HL-60/S4 treated with retinoic acid at 250 ng/mL for 4 days and 3 days (cell line): ENCODE measurements around the gene NRCAM.

Experiments
- in situ Hi-C: fragments of 300-500 bp; cut with MboI; formaldehyde crosslinking; loops from 2 replicates; pipeline ENCODE4 v1.7.0; 2022; ENCODE audit warnings: low sequenced_read_pairs

The NRCAM gene

DNA sequence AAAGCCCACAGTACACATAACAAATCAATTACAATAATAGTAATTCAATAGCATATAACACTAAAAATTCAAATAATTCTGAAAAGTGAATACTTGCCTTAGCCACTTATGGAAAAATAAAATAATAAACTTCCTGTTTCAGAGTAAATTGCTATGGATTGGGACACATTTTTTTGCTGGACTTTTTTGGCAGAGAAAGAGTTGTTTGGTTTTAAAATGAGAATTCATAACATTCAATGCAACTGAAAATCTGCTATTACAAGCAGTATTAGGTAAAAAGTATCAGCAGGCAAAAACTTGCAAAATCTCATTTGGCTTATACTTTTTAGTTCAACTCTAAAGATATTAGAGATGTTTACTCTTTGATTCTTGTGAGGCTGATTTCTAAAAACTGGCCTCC is 141.7 kb downstream of the NRCAM start:
- in situ Hi-C loops, result no loop called here

- in situ Hi-C loops, result no loop called here
Observed at GRCh38 chr7:108314049-108314448, 142.2 kb downstream of the NRCAM start.

DNA sequence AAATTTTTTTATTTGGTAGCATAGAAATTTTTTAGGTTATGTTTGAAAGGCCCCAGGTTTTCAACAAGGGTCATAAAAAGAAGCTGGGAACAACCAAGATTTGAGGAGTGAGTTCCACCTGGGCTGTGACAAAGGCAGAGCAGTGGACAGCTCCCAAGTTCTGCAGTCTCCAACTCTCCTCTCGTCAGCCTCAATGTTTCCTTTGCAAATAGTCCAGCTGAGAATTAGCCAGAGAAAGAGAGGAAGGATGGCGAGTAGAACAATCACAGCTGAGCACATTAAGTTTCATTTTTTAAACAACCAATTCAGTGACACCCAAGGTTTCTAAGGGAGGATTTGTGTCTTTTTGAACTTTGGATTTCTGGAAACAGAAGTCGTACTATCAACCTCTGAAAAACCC is 143.2 kb downstream of the NRCAM start:
- in situ Hi-C loops, result no loop called here

GRCh38 chr7:108311446-108312168 is 144.6 kb downstream of the NRCAM start:
- in situ Hi-C loops, result no loop called here

- in situ Hi-C loops, result no loop called here
Observed at GRCh38 chr7:108310351-108310750, 145.9 kb downstream of the NRCAM start.

DNA sequence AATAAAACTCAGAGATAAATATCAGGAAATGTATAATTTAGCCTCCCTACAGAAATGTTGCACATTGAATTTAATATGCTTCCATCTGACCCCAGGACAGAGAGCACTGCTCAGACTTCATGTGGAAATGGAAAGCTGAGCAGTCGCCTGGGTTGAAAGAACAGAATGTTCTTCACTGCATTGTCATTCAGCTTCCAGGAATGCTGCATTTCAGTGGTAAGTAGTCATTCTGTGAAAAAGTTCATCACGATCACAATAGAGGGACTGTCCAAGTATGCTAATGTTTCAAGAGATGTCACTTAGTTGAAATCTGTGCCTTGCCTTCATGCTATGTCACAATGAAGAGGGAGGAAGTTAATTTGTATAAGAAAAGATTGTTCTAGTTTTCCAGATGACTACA is 147.3 kb downstream of the NRCAM start:
- in situ Hi-C loops, result no loop called here

DNA sequence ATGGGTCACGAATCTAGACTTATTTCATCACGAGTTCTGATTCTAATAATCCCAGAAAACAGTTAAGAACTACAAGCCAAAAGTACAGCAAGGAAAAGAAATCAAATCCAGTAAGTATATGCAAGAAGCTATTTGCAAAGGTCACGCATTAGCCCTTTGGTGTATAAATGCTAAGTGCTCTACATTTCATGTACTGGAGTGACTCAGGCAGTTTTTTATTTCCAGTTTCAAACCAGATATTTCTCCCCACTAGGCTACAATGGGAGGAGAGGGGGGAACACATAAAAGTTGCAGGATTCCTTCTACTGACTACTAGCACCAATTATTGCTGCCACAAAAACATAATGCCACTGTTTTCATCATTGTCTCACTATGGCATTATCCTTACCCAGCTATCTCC is 148.0 kb downstream of the NRCAM start:
- in situ Hi-C loops, result no loop called here

DNA sequence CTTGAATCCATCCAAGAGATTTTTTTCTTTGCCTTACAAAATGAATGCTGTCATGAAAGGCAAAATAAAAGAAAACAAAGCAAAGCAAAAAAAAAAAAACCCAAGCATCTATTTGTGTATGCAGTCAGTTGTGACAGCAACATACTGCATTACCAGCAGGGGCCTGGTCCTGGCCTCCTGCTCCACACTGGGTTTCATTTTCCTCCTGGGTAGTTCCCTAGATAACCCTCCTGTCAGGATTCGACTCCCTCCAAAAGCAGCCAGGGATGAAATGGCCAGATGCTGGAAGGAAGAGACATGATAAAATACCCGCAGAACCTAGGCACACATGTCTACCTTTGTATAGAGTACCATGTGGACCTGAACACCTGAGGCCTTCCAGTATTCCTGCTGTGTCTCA is 148.6 kb downstream of the NRCAM start:
- in situ Hi-C loops, result no loop called here

DNA sequence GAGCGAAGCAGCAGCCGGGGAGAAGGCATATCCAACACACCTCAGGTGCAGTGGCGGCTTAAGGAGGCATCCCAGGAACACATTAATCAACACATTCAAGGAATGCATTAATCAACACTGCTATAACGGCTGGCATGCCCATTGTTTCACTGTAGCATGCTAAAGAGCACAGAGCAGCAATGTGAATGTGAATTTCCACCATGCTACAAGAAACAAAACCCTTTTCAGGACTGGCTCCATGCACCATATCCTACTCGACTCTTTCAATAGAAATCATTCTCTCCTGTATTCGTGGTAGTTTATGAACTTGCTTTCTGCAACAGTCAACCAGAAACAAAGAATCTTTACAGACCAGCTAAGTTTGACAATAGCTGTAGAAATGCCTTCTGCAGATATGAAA is 149.0 kb downstream of the NRCAM start:
- in situ Hi-C loops, result no loop called here

GRCh38 chr7:108303332-108303731 is 152.9 kb downstream of the NRCAM start:
- in situ Hi-C loops, result no loop called here

DNA sequence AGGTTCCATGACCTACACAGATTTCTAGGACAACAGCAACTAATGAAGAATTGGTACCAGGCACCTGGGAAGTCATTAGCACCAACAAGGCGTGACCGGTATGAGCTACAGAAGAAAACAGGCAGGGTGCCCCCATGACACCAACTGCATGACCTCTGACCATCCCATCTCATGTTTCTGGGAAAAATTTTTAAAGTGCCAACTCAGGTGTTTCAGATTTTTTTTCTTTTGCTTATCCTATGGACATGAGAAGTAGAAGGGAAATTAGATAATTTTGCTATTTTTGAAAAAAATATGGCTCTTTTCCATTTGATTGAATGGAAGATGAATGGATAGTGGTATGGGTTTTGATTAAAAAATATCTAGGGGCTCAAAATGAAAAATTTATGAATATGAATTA is 154.8 kb downstream of the NRCAM start:
- in situ Hi-C loops, result no loop called here

- in situ Hi-C loops, result no loop called here
Observed at GRCh38 chr7:108299251-108299973, 156.8 kb downstream of the NRCAM start.

- in situ Hi-C loops, result no loop called here
Observed at GRCh38 chr7:108296911-108297310, 159.3 kb downstream of the NRCAM start.

DNA sequence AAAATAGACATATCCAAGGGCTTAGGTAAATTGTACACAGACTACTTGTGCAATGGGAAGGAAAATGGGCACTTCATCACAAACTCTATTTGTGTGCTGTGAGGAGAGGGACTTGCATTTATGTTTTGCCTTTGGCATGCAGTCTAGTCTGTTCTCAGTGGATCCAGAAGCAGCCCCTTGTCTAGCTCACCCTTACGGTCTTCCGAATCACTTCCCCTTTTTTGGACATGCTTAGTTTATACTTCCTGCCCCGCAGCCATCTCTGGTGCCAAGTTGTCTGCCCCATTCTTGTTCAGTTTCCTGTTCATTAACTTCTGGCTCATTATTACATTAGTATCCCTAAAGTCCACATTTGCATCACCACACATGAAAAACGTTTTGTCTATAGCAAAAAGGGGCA is 161.6 kb downstream of the NRCAM start:
- in situ Hi-C loops, result no loop called here

GRCh38 chr7:108293149-108293612 is 163.1 kb downstream of the NRCAM start:
- in situ Hi-C loops, result no loop called here

DNA sequence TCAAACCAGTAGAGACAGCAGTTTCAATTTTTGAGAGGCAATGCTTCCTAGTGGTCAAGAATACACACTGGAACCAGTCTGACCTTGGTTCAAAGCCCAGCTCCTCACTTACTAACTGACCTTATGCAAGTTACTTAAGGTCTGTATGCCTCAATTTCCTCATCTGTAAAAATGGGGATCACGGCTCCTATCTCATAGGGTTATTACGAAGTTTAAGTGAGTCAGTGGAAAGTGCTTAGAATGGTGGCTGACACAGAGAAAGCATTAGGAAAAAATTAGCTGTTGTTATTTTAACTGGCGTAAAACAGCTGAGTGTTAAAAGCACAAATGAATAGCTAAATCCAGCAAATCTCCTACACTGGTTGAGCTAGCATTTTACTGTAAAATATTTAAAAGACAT is 163.7 kb downstream of the NRCAM start:
- in situ Hi-C loops, result no loop called here

DNA sequence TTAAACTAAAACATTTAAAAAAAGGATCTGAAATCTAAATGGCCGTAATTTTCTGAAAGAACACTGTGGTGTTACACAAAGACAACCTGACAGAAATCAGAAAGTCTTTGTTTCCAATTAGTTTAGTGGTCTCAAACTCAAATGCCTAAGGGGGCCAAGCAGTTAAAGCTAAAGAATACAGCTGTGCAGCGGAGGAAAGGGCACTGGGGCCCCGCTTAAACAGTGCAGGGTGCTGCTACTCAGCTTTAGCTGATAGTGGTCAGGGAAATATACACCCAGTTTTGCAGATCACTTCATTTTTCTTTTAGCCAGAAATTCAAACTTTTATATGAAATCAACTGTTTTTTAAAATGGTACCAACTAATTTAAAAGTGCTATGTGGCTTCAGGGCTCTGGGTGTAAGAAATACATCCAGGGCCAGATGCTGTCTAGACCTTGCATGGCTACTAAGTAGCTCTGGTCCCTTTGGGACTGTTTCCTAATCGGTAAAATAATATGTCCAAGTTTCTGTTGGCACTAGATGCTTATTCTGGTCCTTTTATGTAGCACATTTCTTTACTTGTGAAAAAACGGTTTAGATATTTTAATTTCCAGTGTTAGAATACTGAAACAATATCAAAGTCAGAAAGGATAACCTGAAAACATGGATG is 164.3 kb downstream of the NRCAM start:
- in situ Hi-C loops, result no loop called here

- in situ Hi-C loops, result no loop called here
Observed at GRCh38 chr7:108291152-108291508, 165.1 kb downstream of the NRCAM start.

DNA sequence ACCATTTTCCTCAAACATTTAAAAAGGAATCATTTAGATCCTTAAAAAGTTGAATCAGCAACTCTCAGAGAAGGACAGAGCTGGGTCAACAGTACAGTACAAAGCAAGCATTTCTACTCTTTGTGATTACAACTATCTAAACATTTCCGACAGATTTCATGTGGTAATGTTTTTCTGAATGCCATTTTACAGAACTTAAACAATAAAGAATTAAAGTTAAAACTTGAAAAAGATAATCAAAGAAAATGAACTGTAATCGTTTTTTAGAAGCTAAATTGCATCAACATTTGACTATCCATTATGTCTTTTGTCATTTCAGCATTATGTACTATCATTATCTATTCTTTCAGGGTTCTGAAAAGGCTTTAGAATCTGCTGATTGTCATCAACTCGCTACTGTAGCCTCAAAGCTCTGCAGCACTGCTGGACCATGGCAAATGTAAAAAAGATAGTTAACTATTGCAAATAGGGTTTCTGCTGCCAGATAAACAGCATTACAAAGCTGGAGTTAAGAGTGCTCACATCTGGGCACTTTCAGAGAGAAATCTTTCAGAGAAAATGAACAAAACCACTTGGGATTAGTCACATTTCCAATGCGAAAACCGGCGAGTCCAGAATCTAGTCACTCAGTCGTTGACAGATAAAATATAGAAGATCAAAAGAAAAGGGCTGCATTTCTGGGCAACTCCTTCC is 165.6 kb downstream of the NRCAM start:
- in situ Hi-C loops, result no loop called here

GRCh38 chr7:108289852-108290251 is 166.4 kb downstream of the NRCAM start:
- in situ Hi-C loops, result no loop called here

DNA sequence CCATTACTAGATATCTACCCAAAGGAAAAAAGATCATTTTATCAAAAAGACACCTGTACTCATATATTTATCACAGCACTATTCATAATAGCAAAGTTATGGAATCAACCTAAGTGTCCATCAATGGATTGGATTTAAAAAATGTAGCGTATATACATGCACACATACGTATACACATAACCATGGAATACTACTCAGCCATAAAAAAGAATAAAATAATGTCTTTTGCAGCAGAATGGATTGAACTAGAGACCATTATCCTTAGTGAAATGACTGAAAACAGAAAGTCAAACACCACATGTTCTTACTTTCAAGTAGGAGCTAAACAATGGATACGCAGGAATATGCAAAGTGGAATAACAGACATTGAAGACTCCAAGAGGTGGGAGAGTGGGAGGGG is 168.4 kb downstream of the NRCAM start:
- in situ Hi-C loops, result no loop called here
